Activated T-cell treated with anti-CD3 and anti-CD28 coated beads for 48 hours (primary cell): ENCODE data around the gene GNAS.

Source experiments
- DNase-seq: peaks from one replicate; pipeline ENCODE4 v3.0.0-alpha.2; 2020; ENCODE audit warnings: low read depth

The GNAS gene

DNA sequence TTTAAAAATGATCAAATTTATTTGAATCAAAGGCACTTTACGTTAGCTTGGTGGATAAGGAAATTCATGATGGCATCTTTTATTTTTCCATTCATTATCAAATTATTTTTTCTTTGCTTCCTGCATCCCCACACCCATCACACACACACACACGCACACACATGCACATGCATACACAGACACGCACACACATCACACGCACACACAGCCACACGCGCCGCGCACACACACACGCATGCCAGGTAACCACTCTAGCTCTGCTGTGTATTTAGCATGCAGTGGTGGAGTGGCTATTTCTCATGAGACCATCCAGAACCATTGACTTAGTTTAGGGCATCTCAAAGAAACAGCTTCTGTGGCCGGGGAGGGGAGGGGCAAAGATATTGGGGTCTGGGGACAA, 47.0 kb downstream of the GNAS start:
- no peak for DNase-seq

- DNase-seq: no peak
Measured at GRCh38 chr20:58900397-58900796, 47.9 kb downstream of the GNAS start.

GRCh38 chr20:58901488-58902402, 49.2 kb downstream of the GNAS start:
- no peak for DNase-seq

DNA sequence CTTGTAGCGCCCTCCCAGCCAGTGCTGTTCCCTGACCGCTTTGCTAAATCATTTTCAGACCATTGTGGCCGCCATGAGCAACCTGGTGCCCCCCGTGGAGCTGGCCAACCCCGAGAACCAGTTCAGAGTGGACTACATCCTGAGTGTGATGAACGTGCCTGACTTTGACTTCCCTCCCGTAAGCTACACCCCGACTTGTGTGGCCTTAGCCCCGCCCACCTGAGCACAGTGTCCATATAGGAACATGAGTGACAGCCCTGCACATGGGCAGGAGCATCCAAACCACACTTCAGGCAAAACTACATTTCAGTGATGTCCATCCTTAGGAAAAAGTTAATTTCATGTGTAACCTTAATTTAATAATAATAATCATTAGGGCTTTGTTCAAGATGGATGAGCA, 51.1 kb downstream of the GNAS start:
- no peak for DNase-seq

DNA sequence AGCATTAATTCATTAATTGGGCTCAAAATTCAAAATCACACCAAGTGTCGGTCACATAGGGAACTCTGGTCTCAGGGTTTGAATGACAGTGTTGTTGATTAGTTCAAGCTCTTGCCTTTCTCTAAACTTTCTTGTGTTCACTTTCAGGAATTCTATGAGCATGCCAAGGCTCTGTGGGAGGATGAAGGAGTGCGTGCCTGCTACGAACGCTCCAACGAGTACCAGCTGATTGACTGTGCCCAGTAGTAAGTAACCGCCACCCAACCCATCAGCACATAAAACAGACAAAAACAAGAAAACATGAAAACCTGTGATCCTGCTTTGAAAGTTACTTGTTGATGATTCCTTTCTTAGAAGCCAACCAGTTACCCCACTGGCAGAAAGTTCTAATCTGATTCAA, 52.7 kb downstream of the GNAS start:
- no peak for DNase-seq

DNA sequence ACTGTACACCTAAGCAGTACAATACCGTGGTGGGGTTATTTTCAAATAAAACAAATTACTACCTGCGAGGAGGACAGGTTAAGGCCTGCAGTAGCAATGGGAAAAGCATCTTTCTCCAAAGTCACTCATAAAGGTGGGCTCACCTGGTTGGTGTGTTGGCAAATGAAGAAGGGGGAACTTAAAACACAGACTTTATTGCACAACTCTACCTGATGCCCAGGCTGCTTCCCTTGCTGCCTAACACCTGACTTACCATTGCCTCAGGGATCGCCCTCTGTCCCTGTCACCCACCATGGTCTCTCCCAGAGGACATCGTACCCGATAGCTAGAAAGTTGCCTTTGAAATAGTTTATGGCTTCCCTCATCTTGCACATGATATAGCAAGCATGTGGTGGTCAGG, 53.6 kb downstream of the GNAS start:
- no peak for DNase-seq

DNA sequence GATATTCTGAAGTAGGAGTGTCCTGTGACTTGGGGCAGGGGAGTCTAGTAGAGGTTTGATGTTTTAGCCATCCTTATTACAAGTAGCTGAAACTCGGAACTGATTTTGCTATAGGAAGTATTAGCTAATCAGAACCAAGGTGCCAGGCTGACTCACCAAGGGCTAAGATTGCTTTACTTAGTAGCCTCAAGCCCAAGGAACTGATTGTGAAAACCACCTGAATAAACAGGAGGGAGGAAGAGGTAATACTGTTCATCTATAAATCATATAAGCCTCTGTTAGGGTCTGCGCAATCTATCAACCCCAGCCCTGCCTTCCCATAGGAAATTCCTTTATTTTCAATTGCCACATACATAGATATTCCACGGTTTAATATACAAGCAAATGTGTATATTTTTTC, 54.4 kb downstream of the GNAS start:
- DNase-seq: no peak

GRCh38 chr20:58907320-58908137, 55.0 kb downstream of the GNAS start:
- DNase-seq: peak; percentile 18

GRCh38 chr20:58908221-58908620, 55.7 kb downstream of the GNAS start:
- no peak for DNase-seq

DNA sequence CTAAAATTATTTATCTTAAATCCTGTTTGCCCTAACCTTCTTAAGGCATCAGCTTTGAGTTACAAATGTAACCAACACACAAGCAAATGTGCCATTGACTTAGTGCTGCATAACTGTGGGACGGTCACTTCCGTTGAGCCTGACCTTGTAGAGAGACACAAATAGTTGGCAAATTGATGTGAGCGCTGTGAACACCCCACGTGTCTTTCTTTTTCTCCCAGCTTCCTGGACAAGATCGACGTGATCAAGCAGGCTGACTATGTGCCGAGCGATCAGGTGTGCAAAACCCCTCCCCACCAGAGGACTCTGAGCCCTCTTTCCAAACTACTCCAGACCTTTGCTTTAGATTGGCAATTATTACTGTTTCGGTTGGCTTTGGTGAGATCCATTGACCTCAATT, 56.4 kb downstream of the GNAS start:
- DNase-seq: no peak

DNA sequence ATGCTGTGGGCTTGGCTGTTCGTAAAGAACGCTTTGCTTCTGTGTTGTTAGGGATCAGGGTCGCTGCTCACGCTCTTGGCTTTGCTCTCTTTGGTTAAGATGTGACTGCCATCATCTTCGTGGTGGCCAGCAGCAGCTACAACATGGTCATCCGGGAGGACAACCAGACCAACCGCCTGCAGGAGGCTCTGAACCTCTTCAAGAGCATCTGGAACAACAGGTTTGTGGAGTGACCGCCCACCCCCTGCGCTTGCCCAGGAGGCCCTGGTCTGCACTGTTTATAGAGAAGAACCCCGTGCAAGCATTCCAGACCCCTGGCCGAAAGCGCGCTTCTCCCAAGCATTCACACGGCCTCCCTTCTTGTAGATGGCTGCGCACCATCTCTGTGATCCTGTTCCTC, 57.1 kb downstream of the GNAS start:
- no peak for DNase-seq

GRCh38 chr20:58910473-58910872, 58.0 kb downstream of the GNAS start:
- DNase-seq: no peak

- DNase-seq: no peak
Measured at GRCh38 chr20:58911309-58911708, 58.8 kb downstream of the GNAS start.

DNA sequence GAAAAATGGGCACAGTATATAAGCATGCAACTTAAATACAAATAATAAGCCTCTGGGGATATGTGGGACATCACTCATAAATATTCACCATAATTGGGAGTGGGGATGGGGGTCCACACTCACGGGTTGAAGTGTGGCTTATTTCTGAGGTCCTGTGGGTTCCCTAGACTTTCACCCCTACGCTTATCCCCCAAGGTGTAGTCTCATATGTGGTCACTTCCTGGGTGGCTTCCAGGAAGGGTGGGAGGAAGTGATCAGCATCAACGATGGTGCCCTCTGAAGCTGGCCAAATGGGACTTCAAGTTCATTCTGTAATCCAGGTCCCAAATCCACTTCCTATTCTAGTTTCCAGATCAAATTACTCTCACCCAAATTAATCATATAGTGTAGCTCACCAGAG, 59.5 kb downstream of the GNAS start:
- DNase-seq: no peak

DNA sequence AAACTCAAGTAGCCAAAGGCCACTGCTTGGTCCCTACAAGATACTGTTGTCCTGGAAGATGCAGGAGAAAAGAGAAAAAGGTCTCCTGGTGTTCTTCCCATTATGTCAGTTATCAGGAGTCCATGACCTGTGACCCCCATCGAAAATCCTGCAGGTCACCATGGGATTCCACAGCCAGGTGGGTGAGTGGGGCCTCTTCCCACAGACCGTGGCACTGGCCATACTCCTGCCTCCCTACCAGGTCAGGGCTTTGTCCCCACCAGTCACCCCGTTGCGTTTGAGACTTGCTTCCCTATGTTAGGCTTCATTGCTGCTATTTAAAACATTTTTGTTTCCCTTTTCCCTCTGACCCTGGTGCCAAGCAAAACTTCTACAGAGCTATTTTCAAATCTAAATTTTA, 60.6 kb downstream of the GNAS start:
- DNase-seq: no peak

DNA sequence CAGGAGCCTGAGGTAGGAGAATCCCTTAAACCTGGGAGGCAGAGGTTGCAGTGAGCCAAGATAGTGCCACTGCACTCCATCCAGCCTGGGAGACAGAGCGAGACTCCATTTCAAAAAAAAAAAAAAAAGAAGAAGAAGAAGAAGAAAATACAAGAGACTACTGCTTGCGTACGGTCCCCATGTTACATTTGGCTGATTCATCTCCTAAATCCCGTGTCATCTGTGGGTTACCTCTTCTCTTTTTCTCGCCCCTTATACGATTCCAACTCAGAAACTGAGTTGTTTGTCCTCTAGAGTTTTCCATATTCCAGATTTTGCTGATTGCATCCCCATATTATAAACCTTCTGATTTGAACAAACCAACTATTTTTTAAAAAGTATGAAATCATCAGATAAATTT, 66.1 kb downstream of the GNAS start:
- no peak for DNase-seq

- no peak for DNase-seq
Measured at GRCh38 chr20:58921564-58921963, 69.0 kb downstream of the GNAS start.

- no peak for DNase-seq
Measured at GRCh38 chr20:58922036-58922435, 69.5 kb downstream of the GNAS start.

- DNase-seq: no peak
Measured at GRCh38 chr20:58923117-58923712, 70.7 kb downstream of the GNAS start.

DNA sequence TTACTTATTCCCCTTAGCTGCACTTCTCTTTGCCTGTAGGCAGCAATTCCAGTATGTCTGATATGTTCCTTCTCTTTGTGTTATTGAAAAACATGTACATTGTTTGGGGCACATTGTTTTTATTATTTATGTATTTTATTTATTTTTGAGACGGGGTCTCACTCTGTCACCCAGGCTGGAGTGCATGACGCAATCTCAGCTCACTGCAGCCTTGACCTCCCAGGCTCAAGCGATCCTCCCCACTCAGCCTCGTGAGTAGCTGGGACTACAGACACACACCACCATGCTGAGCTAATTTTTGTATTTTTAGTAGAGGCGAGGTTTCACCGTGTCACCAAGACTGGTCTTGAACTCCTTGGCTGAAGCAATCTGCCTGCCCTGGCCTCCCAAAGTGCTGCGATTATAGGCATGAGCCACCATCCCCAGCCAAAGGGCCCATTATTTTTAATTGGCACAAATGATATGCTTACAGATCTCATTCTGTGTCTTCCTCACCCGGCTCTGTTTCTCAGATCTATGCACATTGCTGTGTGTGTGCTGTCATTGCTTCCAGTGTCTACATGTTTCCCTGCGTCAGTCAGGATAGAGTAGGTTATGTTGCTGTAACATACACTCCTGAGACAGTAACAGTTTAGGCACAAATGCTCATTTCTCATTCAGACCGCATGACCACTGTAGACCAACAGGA, 74.4 kb downstream of the GNAS start:
- DNase-seq: no peak

DNA sequence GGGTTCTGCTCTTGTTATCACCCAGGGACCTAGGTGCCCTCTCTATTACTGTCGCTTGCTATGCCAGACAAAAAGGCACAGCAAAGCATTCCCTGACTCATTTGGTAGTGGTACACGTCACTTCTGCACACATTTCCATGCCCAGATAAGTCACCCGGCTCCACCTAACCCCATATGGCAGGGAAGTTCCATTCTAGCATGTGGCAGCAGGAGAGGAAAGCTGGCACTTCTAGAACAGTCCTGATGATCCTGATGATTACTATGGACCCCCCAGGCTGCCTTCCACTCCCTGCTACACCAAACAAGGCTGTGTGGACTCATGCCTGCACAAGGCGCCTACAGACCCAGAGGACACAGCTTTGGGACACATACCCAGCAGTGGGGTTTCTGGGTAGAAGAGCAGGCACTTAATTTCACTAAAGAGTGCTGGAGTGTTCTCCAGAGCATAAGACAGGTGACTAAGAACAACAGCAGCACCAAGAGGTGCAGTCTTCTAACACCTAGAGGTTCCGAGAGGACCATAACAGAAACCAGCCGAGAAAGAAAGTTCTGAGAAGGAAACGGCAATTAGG, 75.1 kb downstream of the GNAS start:
- no peak for DNase-seq

DNA sequence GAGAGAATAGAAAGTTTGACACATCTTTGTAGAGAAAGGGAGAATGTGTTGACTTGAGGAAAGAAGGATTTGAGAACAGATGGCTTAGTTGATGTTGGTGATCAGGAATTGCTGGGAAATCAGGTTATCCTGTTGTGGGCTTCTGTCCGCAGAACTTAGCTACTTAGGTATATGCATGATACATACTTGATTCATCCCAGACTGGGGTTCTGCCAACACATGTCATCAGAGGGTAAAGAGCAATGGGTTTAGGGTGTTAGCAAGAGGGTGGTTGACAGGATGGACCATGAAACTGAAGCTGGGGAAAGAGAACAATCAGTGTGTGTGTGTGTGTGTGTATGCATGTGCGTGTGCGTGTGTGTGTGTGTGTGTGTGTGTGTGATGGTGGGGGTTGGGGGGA, 78.0 kb downstream of the GNAS start:
- no peak for DNase-seq
